Measurements from ENCODE around the gene RAPGEF1. TPM values are rescaled to one million over a fixed set of nuclear protein-coding genes. Genes with fewer than 3 reads are reported as not detected.
A peak's percentile ranks its signal among the peaks of the same experiment; 100 is the strongest.

RAPGEF1 gene
- total RNA-seq, 1 donor from 2014 or later: 146 TPM

GRCh38 chr9:131735238-131736128 lies 4.4 kb downstream of the RAPGEF1 start:
- intact Hi-C loops (cut with DNase I): loop anchor here (10.0 kb wide), 1 partner anchor 81 kb away; no protein-coding TSS in a partner anchor
- no peaks in the 10 kb centered on the region for H3K27me3 ChIP-seq (ENCODE audit: low read depth)
- H3K9me3 ChIP-seq: no peaks in the 10 kb centered on the region
- peak overlapping the region; percentile 91 for H3K27ac ChIP-seq
- H3K4me1 ChIP-seq: peaks cover 84% of the 10 kb centered on the region
- ATAC-seq (no peak), DNase-seq (no peak)
- TF ChIP-seq, protein P1, sequence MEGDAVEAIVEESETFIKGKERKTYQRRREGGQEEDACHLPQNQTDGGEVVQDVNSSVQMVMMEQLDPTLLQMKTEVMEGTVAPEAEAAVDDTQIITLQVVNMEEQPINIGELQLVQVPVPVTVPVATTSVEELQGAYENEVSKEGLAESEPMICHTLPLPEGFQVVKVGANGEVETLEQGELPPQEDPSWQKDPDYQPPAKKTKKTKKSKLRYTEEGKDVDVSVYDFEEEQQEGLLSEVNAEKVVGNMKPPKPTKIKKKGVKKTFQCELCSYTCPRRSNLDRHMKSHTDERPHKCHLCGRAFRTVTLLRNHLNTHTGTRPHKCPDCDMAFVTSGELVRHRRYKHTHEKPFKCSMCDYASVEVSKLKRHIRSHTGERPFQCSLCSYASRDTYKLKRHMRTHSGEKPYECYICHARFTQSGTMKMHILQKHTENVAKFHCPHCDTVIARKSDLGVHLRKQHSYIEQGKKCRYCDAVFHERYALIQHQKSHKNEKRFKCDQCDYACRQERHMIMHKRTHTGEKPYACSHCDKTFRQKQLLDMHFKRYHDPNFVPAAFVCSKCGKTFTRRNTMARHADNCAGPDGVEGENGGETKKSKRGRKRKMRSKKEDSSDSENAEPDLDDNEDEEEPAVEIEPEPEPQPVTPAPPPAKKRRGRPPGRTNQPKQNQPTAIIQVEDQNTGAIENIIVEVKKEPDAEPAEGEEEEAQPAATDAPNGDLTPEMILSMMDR (IDR thresholded peaks at IDR 0.05): no peak
- H3K4me3 ChIP-seq: no peak overlapping the region
- no peaks in the 10 kb centered on the region for H3K36me3 ChIP-seq

- Histone ChIP-seq H3K27me3 (ENCODE audit: low read depth) (no peaks in the 10 kb centered on the region), H3K4me3 (no peak overlapping the region), H3K36me3 (no peaks in the 10 kb centered on the region), H3K9me3 (no peaks in the 10 kb centered on the region), H3K27ac (peak overlapping the region; percentile 91), H3K4me1 (peaks cover 91% of the 10 kb centered on the region)
- TF ChIP-seq, protein P1 (IDR thresholded peaks at IDR 0.05): no peak
- DNase-seq (no peak), ATAC-seq (no peak)
- intact Hi-C loops (cut with DNase I): loop anchor here (10.0 kb wide), 1 partner anchor 80 kb away; no protein-coding TSS in a partner anchor
Measured at GRCh38 chr9:131734781-131735180, 5.1 kb downstream of the RAPGEF1 start.

GRCh38 chr9:131734165-131734610 lies 5.7 kb downstream of the RAPGEF1 start:
- H3K27me3 ChIP-seq (ENCODE audit: low read depth): no peaks in the 10 kb centered on the region
- TF ChIP-seq, protein P1 (IDR thresholded peaks at IDR 0.05): no peak
- DNase-seq (peak; percentile 78), ATAC-seq (peak in 1 of 2 donors; percentile 1)
- H3K4me1 ChIP-seq: peaks cover 97% of the 10 kb centered on the region
- H3K27ac ChIP-seq: peak overlapping the region; percentile 91
- peak overlapping the region; percentile 12 for H3K4me3 ChIP-seq
- intact Hi-C loops (cut with DNase I): loop anchor here (10.0 kb wide), 1 partner anchor 79 kb away; no protein-coding TSS in a partner anchor
- no peaks in the 10 kb centered on the region for H3K9me3 ChIP-seq
- no peaks in the 10 kb centered on the region for H3K36me3 ChIP-seq

GRCh38 chr9:131733541-131734061 lies 6.3 kb downstream of the RAPGEF1 start:
- intact Hi-C loops (cut with DNase I): loop anchor here (10.0 kb wide), 1 partner anchor 79 kb away; no protein-coding TSS in a partner anchor
- H3K27ac ChIP-seq: peak overlapping the region; percentile 91
- DNase-seq (no peak), ATAC-seq (peak; percentile 36 to 43)
- peaks cover 97% of the 10 kb centered on the region for H3K4me1 ChIP-seq
- H3K9me3 ChIP-seq: no peaks in the 10 kb centered on the region
- no peaks in the 10 kb centered on the region for H3K27me3 ChIP-seq (ENCODE audit: low read depth)
- TF ChIP-seq, protein P1 (IDR thresholded peaks at IDR 0.05): no peak
- peak overlapping the region; percentile 12 for H3K4me3 ChIP-seq
- no peaks in the 10 kb centered on the region for H3K36me3 ChIP-seq

GRCh38 chr9:131732636-131733289 lies 7.1 kb downstream of the RAPGEF1 start:
- peak; percentile 49 for DNase-seq
- peak; percentile 29 to 53 for ATAC-seq
- Histone ChIP-seq H3K36me3 (no peaks in the 10 kb centered on the region), H3K4me3 (no peak overlapping the region), H3K4me1 (peaks cover 97% of the 10 kb centered on the region), H3K9me3 (no peaks in the 10 kb centered on the region), H3K27me3 (ENCODE audit: low read depth) (no peaks in the 10 kb centered on the region), H3K27ac (peak overlapping the region; percentile 91)
- TF ChIP-seq, protein P1 (IDR thresholded peaks at IDR 0.05): no peak
- intact Hi-C loops (cut with DNase I): loop anchor here (10.0 kb wide), 1 partner anchor 78 kb away; no protein-coding TSS in a partner anchor
